Breast epithelium (tissue), 3 donors: ENCODE results near the gene CCNF.

Source experiments
- CTCF ChIP-seq, 3 donors: fragments of 450-650 bp; IDR thresholded peaks; one replicate each; pipeline ENCODE4 v1.5.1; 2016 to 2017; ENCODE audit warnings: antibody characterized with exemption in 3 of 3, mild to moderate bottlenecking in 3 of 3, moderate library complexity in 3 of 3
- POLR2A ChIP-seq: fragments of 450-650 bp; IDR thresholded peaks from one replicate; pipeline ENCODE4 v1.6.1; 2016; ENCODE audit warnings: antibody characterized with exemption, mild to moderate bottlenecking, moderate library complexity

GRCh38 chr16:2498531-2499253 is 69.4 kb downstream of the CCNF start:
- no peak for TF ChIP-seq CTCF (IDR thresholded peaks at IDR 0.05)
- TF ChIP-seq POLR2A, result no peak
